Activated T-helper 2 cell treated with anti-CD3 and anti-CD28 coated beads, Interferon-gamma antibody, Interleukin-2, Interleukin-4, amounts not matched to agents 10 μg/mL and 5 μg/mL and 100 μg/mL, durations not matched to agents 14 hours and 24 hours and 36 hours (primary cell): ENCODE measurements around the gene PDCD6IP. TPM values are rescaled to one million over a fixed set of nuclear protein-coding genes. Genes with fewer than 3 reads are reported as not detected.

Source experiments
- DNase-seq: peaks from one replicate; pipeline ENCODE4 v3.0.0; 2021; ENCODE audit warnings: low spot score
- H3K27ac Mint-ChIP-seq: one replicate; pipeline ENCODE4 v1.8.0; 2021; ENCODE audit warnings: mixed read lengths
- H3K27me3 Mint-ChIP-seq: one replicate; pipeline ENCODE4 v1.8.0; 2021; ENCODE audit warnings: low read depth, mixed read lengths
- H3K36me3 Mint-ChIP-seq: one replicate; pipeline ENCODE4 v1.8.0; 2021; ENCODE audit warnings: low read depth, mixed read lengths
- H3K4me1 Mint-ChIP-seq: one replicate; pipeline ENCODE4 v1.8.0; 2021; ENCODE audit warnings: low read depth, mixed read lengths
- H3K4me3 Mint-ChIP-seq: one replicate; pipeline ENCODE4 v1.8.0; 2021; ENCODE audit warnings: low read depth, mild to moderate bottlenecking, moderate library complexity, mixed read lengths
- H3K9me3 Mint-ChIP-seq: one replicate; pipeline ENCODE4 v1.8.0; 2021; ENCODE audit warnings: mixed read lengths
- intact Hi-C: fragments of 100-400 bp; cut with micrococcal nuclease; formaldehyde crosslinking; loops from one replicate; pipeline ENCODE4 v1.15.1; 2023
- total RNA-seq: library from RNA; stranded (reverse); gene quantifications from 2 replicates; pipeline ENCODE4 v1.2.3, GENCODE V29; 2022

Gene PDCD6IP
- total RNA-seq, 1 donor from 2014 or later, result 180 TPM

DNA sequence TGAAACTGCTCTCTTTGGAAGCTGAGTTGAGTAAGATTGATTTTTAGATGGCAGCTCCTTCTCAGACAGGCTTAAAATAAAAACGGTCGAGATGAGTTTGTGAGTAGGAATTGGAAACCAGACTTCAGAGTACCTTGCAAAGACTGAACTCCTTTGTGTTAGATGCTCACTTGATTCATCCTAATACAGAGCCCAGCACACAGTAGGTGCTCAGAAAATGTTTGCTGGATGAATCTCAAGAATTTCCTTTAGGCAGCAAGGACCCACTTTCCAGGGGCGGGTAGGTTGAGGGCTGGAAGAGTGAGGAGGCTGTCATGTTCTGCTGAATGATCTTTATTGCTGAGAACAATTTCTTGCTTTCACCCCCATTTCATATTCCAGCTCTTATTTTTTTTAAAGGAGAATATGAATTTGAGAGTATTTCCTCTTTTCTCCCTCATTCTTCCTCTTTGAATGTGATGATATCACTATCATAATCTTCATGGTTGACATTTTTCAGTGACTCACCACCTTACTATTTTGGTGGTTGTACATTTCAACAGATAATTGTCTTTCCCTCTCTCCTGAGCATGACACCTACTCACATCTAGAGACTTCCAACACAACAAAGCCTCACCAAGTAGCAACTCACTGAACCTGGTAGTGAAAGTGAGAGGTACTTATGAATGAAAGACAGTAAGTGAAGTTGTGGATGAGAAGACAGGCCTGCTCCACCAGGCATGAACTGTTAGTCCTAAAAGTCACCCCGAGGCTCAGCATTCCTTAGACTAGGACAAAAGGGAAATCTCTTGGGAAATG, 113.3 kb downstream of the PDCD6IP start:
- intact Hi-C loops, result no loop called here
- H3K4me3 Mint-ChIP-seq, result no peak overlapping the region
- H3K9me3 Mint-ChIP-seq, result no peaks in the 10 kb centered on the region
- H3K36me3 Mint-ChIP-seq, result no peaks in the 10 kb centered on the region
- H3K27me3 Mint-ChIP-seq, result peaks cover 16% of the 10 kb centered on the region
- DNase-seq, result no peak
- no peaks in the 10 kb centered on the region for H3K4me1 Mint-ChIP-seq
- H3K27ac Mint-ChIP-seq, result no peak overlapping the region

GRCh38 chr3:33914212-33914611, 115.8 kb downstream of the PDCD6IP start:
- Mint-ChIP-seq H3K36me3 (no peaks in the 10 kb centered on the region), H3K27me3 (peaks cover 16% of the 10 kb centered on the region), H3K4me1 (no peaks in the 10 kb centered on the region), H3K4me3 (no peak overlapping the region), H3K27ac (no peak overlapping the region), H3K9me3 (no peaks in the 10 kb centered on the region)
- no peak for DNase-seq
- intact Hi-C loops, result no loop called here

- H3K9me3 Mint-ChIP-seq, result no peaks in the 10 kb centered on the region
- no peak for DNase-seq
- no peak overlapping the region for H3K4me3 Mint-ChIP-seq
- intact Hi-C loops, result no loop called here
- no peaks in the 10 kb centered on the region for H3K4me1 Mint-ChIP-seq
- H3K27me3 Mint-ChIP-seq, result peaks cover 13% of the 10 kb centered on the region
- H3K27ac Mint-ChIP-seq, result no peak overlapping the region
- no peaks in the 10 kb centered on the region for H3K36me3 Mint-ChIP-seq
These were observed 116.4 kb downstream of the PDCD6IP start for GRCh38 chr3:33914731-33915379.

- intact Hi-C loops, result no loop called here
- no peak overlapping the region for H3K27ac Mint-ChIP-seq
- H3K36me3 Mint-ChIP-seq, result no peaks in the 10 kb centered on the region
- no peaks in the 10 kb centered on the region for H3K9me3 Mint-ChIP-seq
- H3K4me1 Mint-ChIP-seq, result no peaks in the 10 kb centered on the region
- no peak for DNase-seq
- no peak overlapping the region for H3K4me3 Mint-ChIP-seq
- H3K27me3 Mint-ChIP-seq, result peaks cover 10% of the 10 kb centered on the region
These were observed 117.5 kb downstream of the PDCD6IP start for GRCh38 chr3:33915796-33916546.

DNA sequence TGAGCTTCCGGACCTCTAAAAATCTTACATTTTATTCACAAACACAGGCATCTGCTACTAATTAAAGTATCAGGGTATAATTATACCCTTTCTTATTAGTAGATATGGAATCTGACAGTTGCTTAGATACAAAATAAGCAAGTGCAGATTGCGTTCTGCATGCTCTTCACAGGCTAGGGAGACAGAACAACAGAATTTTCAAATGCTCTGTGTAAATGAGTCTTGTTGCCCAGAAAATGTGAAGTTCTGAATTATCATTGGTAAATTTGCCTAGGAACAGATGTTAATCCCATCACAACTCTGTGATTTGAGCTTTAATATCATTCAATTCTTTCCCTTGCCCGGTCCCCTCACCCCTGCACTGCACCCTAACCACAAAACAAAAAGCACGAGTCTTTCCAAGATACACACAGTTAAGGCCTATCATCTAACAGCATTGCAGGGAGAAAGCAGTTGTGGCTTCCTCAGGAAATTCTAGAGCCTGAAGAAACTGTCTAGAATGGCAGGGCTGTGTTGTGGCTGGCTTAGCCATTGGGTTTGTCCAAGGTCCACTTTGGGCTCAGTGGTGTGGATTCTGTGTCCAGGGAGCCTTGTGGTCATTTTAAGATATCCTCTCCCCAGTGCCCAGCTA, 119.8 kb downstream of the PDCD6IP start:
- H3K36me3 Mint-ChIP-seq, result no peaks in the 10 kb centered on the region
- H3K27ac Mint-ChIP-seq, result no peak overlapping the region
- DNase-seq, result no peak
- intact Hi-C loops, result no loop called here
- H3K4me1 Mint-ChIP-seq, result no peaks in the 10 kb centered on the region
- no peak overlapping the region for H3K4me3 Mint-ChIP-seq
- H3K9me3 Mint-ChIP-seq, result no peaks in the 10 kb centered on the region
- peaks cover 10% of the 10 kb centered on the region for H3K27me3 Mint-ChIP-seq

Other genes starting within 250 kb of the PDCD6IP start
- 58.8 and 70.9 TPM in 2 replicates for gene CLASP2, start 80.4 kb upstream of the PDCD6IP start, total RNA-seq